K562 (cell line): Measurements from ENCODE around the gene ABHD14A. TPM values are rescaled to one million over a fixed set of nuclear protein-coding genes. Genes with fewer than 3 reads are reported as not detected.

Experiments used
- AFF4 ChIP-seq: sonication (generic); formaldehyde crosslinking; IDR thresholded peaks from 2 replicates; pipeline ENCODE4 v1.8.0; 2023; ENCODE audit warnings: mild to moderate bottlenecking, missing genetic modification reagents
- CC2D1A ChIP-seq: fragments of 450-650 bp; IDR thresholded peaks from 2 replicates; pipeline ENCODE4 v1.6.1; 2017; ENCODE audit warnings: mild to moderate bottlenecking
- DIDO1 ChIP-seq: fragments of 450-650 bp; IDR thresholded peaks from 2 replicates; pipeline ENCODE4 v1.6.1; 2016; ENCODE audit warnings: low read depth, missing biosample characterization, missing genetic modification characterization
- HCFC1 ChIP-seq: IDR thresholded peaks from 2 replicates; pipeline ENCODE4 v1.6.1; 2012; ENCODE audit warnings: low read depth, low read length, improper control_type of control experiment
- HDAC1 ChIP-seq, 2 experiments: fragments of 450-650 bp; IDR thresholded peaks; 2 replicates each; pipeline ENCODE4 v1.6.1; 2016 to 2017; ENCODE audit warnings: inconsistent platforms in 1 of 2, mild to moderate bottlenecking in 1 of 2, moderate library complexity in 1 of 2
- HNRNPLL ChIP-seq: fragments of 200-400 bp; formaldehyde crosslinking; IDR thresholded peaks from 2 replicates; pipeline ENCODE4 v1.6.1; 2017; ENCODE audit warnings: low read length, low read depth, mild to moderate bottlenecking; ENCODE audit not compliant: poor library complexity, severe bottlenecking
- JUN ChIP-seq, 2 experiments: sonication (generic) in 1 of 2; formaldehyde crosslinking in 1 of 2; IDR thresholded peaks; 2 replicates each; pipeline versions ENCODE4 v1.6.1 to v1.8.0; 2012 to 2022; ENCODE audit warnings: borderline replicate concordance in 2 of 2, mild to moderate bottlenecking in 2 of 2, improper control_type of control experiment in 1 of 2, low read depth in 1 of 2, low read length in 1 of 2, missing genetic modification reagents in 1 of 2
- JUND ChIP-seq, 2 experiments: IDR thresholded peaks; 2 replicates in 1 of 2; 3 replicates in 1 of 2; pipeline ENCODE4 v1.6.1; 2011; ENCODE audit warnings: borderline replicate concordance in 2 of 2, low read depth in 2 of 2, low read length in 2 of 2, improper control_type of control experiment in 1 of 2, missing biosample characterization in 1 of 2, missing genetic modification characterization in 1 of 2, missing genetic modification reagents in 1 of 2
- MTF1 ChIP-seq: fragments of 250-450 bp; sonication (Bioruptor Pico); IDR thresholded peaks from 2 replicates; pipeline ENCODE4 v1.9.0; 2021; ENCODE audit warnings: moderate library complexity, mild to moderate bottlenecking, inconsistent platforms, borderline replicate concordance
- NCOA4 ChIP-seq: fragments of 450-650 bp; IDR thresholded peaks from 2 replicates; pipeline ENCODE4 v1.6.1; 2018; ENCODE audit warnings: mild to moderate bottlenecking; ENCODE audit not compliant: partially characterized antibody
- POLR3A ChIP-seq: IDR thresholded peaks from 2 replicates; pipeline ENCODE4 v1.6.1; 2011; ENCODE audit warnings: borderline replicate concordance, mild to moderate bottlenecking, moderate library complexity; ENCODE audit not compliant: insufficient read length, insufficient read depth; ENCODE audit errors: extremely low read depth
- POLR3G ChIP-seq: IDR thresholded peaks from 2 replicates; pipeline ENCODE4 v1.6.1; 2011; ENCODE audit not compliant: insufficient read length, insufficient replicate concordance; ENCODE audit errors: extremely low read depth
- SMARCA4 ChIP-seq: fragments of 450-650 bp; IDR thresholded peaks from 2 replicates; pipeline ENCODE4 v1.6.1; 2016
- TOE1 ChIP-seq, 2 experiments: fragments of 450-650 bp in 1 of 2; sonication (generic) in 1 of 2; formaldehyde crosslinking in 1 of 2; IDR thresholded peaks; 2 replicates each; pipeline versions ENCODE4 v1.7.1 to v1.8.0; 2016 to 2022; ENCODE audit warnings: borderline replicate concordance in 2 of 2, mild to moderate bottlenecking in 2 of 2, antibody characterized with exemption in 1 of 2, inconsistent platforms in 1 of 2, low read depth in 1 of 2, missing genetic modification reagents in 1 of 2, moderate library complexity in 1 of 2
- TSC22D4 ChIP-seq: fragments of 450-650 bp; IDR thresholded peaks from 2 replicates; pipeline ENCODE4 v1.6.1; 2016; ENCODE audit warnings: missing genetic modification characterization, missing biosample characterization, control low read depth
- ZNF384 ChIP-seq: IDR thresholded peaks from 2 replicates; pipeline ENCODE4 v1.6.1; 2012; ENCODE audit warnings: low read depth, low read length, improper control_type of control experiment
- ZNF764 ChIP-seq: fragments of 250-450 bp; sonication (Bioruptor Pico); IDR thresholded peaks from 2 replicates; pipeline ENCODE4 v1.4.0; 2020; ENCODE audit warnings: low read depth, mild to moderate bottlenecking, moderate library complexity
- polyA plus RNA-seq, 8 experiments: library from polyadenylated mRNA; depleted of rRNA in 4 of 8; stranded (reverse) in 5 of 8; unstranded in 3 of 8; fragments of >200 nt; fragmentation: Nextera tagmentation in 2 of 8; fragmentation: Illumina TruSeq in 1 of 8; extraction: Ambion mirVana in 2 of 8; extraction: Trizol in 1 of 8; gene quantifications; 2 replicates each; pipeline versions ENCODE4 v1.2.1 to v1.2.3, GENCODE V29; 2011 to 2014; ENCODE audit warnings: inconsistent platforms in 1 of 8, missing spikeins in 1 of 8
- total RNA-seq, 7 experiments: library from RNA; depleted of rRNA in 6 of 7; stranded (reverse); fragments of >200 nt in 6 of 7; fragmentation: Illumina TruSeq in 2 of 7; extraction: Trizol in 2 of 7; gene quantifications; 2 replicates each; pipeline versions ENCODE4 v1.2.1 to v1.2.3, GENCODE V29; 2011 to 2021; ENCODE audit warnings: low replicate concordance in 1 of 7
- TF ChIP-seq, protein P1 (sequence below): fragments of 450-650 bp; formaldehyde crosslinking; IDR thresholded peaks from 2 replicates; pipeline ENCODE4 v1.4.0; 2020; ENCODE audit warnings: mild to moderate bottlenecking
- TF ChIP-seq, protein P2 (sequence below): fragments of 450-650 bp; IDR thresholded peaks from 2 replicates; pipeline ENCODE4 v1.6.1; 2014; ENCODE audit warnings: low read depth, mild to moderate bottlenecking, moderate library complexity, borderline replicate concordance

ABHD14A gene
- total and polyA plus RNA-seq, 9 of the 15 experiments (the other 6 are each of a cell fraction or from before 2014, with no cell fraction given), result 0.90 to 10.5 (median 8.3) TPM

DNA sequence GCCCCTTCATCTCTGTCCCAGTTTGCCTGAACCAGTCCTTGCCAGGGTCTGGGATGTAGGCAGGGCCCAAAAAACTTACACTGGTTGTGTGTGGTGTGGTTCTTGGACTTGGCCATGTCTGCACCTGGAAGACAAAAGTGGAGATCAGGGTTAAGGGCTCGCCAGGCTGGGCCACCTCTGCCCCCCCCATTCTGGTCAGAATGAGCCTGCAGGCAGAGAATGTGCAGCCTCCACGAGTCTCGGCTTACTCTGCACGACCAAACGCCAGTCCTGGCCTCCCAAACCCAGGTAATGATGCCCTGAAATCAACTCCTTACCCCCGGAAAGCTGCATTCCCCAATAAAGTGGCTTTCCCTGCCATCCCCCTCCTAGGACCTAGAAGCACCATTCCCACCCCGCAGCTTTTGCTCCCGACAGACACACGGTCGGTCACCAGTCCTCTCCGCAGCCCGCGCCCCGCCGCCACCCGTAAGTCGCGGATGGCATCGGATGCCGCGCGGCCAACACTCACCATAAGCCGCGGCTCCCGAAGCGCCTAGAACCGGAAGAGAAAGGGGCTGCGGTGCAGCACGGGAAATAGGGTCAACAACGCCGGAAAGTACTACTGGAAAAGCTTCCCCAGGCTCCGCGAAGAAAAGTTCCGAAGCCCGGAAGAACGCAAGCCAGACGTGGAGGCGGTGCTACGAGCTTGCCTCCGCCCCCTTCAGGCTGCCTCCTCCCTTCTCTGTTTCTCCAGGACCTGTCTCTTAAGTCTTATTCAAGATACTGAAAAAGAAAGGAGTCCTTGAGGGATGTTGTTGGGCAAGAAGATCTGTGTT lies 20.7 kb downstream of the ABHD14A start, which contains the start of gene RPL29 (continued):
- TF ChIP-seq ZNF764 (CRISPR knock-in tag) (no peak), TSC22D4 (no peak), SMARCA4 (no peak), HCFC1 (peak; percentile 87), HDAC1 (IDR thresholded peaks at IDR 0.05) (peak in 1 of 2 experiments; percentile 70; a peak in 2 of 4 replicates), NCOA4 (no peak), JUN (IDR thresholded peaks at IDR 0.05; ENCODE audit: borderline replicate concordance, low read depth, low read length) (no peak), JUN (CRISPR knock-in tag; IDR thresholded peaks at IDR 0.05; ENCODE audit: borderline replicate concordance) (no peak), POLR3A (no peak), AFF4 (CRISPR knock-in tag) (peak; percentile 84), TOE1 (IDR thresholded peaks at IDR 0.05; ENCODE audit: borderline replicate concordance) (peak; percentile 62; the same call in 1 of the 2 replicates), TOE1 (CRISPR knock-in tag; IDR thresholded peaks at IDR 0.05; ENCODE audit: borderline replicate concordance, low read depth) (no peak), JUND (IDR thresholded peaks at IDR 0.05; ENCODE audit: borderline replicate concordance, low read depth, low read length) (peak; percentile 68), JUND (tag; IDR thresholded peaks at IDR 0.05; ENCODE audit: borderline replicate concordance, low read depth, low read length) (no peak; the same call in 2 of the 3 replicates), DIDO1 (peak; percentile 89), CC2D1A (peak; percentile 35; the same call in 1 of the 2 replicates), POLR3G (no peak), ZNF384 (0 out of 2 replicates have a peak, but pooled peaks have one; percentile 25), MTF1 (CRISPR knock-in tag) (no peak), HNRNPLL (peak; percentile 38)
- TF ChIP-seq, protein P1, sequence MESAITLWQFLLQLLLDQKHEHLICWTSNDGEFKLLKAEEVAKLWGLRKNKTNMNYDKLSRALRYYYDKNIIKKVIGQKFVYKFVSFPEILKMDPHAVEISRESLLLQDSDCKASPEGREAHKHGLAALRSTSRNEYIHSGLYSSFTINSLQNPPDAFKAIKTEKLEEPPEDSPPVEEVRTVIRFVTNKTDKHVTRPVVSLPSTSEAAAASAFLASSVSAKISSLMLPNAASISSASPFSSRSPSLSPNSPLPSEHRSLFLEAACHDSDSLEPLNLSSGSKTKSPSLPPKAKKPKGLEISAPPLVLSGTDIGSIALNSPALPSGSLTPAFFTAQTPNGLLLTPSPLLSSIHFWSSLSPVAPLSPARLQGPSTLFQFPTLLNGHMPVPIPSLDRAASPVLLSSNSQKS, result no peak
- TF ChIP-seq, protein P2, sequence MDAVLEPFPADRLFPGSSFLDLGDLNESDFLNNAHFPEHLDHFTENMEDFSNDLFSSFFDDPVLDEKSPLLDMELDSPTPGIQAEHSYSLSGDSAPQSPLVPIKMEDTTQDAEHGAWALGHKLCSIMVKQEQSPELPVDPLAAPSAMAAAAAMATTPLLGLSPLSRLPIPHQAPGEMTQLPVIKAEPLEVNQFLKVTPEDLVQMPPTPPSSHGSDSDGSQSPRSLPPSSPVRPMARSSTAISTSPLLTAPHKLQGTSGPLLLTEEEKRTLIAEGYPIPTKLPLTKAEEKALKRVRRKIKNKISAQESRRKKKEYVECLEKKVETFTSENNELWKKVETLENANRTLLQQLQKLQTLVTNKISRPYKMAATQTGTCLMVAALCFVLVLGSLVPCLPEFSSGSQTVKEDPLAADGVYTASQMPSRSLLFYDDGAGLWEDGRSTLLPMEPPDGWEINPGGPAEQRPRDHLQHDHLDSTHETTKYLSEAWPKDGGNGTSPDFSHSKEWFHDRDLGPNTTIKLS, result peak; percentile 38; the same call in 1 of the 2 replicates
